Stomach (tissue), 9 donors: ENCODE data around the gene TAOK1. TPM values are rescaled to one million over a fixed set of nuclear protein-coding genes. Genes with fewer than 3 reads are reported as not detected.

Source experiments
- DNase-seq, 2 donors: peaks; one replicate each; pipeline versions ENCODE4 v3.0.0 to v3.0.0-alpha.2; 2013 to 2019
- H3K27ac ChIP-seq, 5 donors: fragments of 200-600 bp in 4 of 5; sonication (generic) in 4 of 5; one replicate each; pipeline ENCODE4 v1.5.1; 2013 to 2019; ENCODE audit warnings: mild to moderate bottlenecking in 1 of 5, moderate library complexity in 1 of 5
- H3K27me3 ChIP-seq, 3 donors: fragments of 200-600 bp; sonication (generic); one replicate each; pipeline ENCODE4 v1.5.1; 2017 to 2019; ENCODE audit warnings: mixed run types in 1 of 3
- H3K36me3 ChIP-seq, 4 donors: fragments of 200-600 bp; sonication (generic); 1 replicate in 3 of 4; 2 replicates in 1 of 4; pipeline ENCODE4 v1.5.1; 2016 to 2019
- H3K4me1 ChIP-seq, 4 donors: fragments of 200-600 bp; sonication (generic); one replicate each; pipeline ENCODE4 v1.5.1; 2016 to 2019
- H3K4me3 ChIP-seq, 4 donors: fragments of 200-600 bp; sonication (generic) in 3 of 4; one replicate each; pipeline ENCODE4 v1.5.1; 2016 to 2019; ENCODE audit warnings: mild to moderate bottlenecking in 1 of 4
- H3K9me3 ChIP-seq, 4 donors: fragments of 200-600 bp; sonication (generic); one replicate each; pipeline ENCODE4 v1.5.1; 2016 to 2019
- CTCF ChIP-seq, 7 experiments: fragments of 450-650 bp in 4 of 7; fragments of 200-600 bp in 3 of 7; sonication (generic) in 3 of 7; IDR thresholded peaks; one replicate each; pipeline ENCODE4 v1.5.1; 2016 to 2019; ENCODE audit warnings: antibody characterized with exemption in 7 of 7, control low read depth in 2 of 7, mild to moderate bottlenecking in 1 of 7
- EP300 ChIP-seq: sonication (generic); formaldehyde crosslinking; IDR thresholded peaks from one replicate; pipeline ENCODE4 v1.6.1; 2017; ENCODE audit warnings: antibody characterized with exemption
- POLR2A ChIP-seq, 4 donors: fragments of 450-650 bp; IDR thresholded peaks; one replicate each; pipeline ENCODE4 v1.6.1; 2016; ENCODE audit warnings: antibody characterized with exemption in 4 of 4, control low read depth in 2 of 4, mild to moderate bottlenecking in 1 of 4, moderate library complexity in 1 of 4
- POLR2AphosphoS5 ChIP-seq, 3 donors: sonication (generic); formaldehyde crosslinking; IDR thresholded peaks; one replicate each; pipeline ENCODE4 v1.6.1; 2016; ENCODE audit warnings: antibody characterized with exemption in 3 of 3
- WGBS, 5 donors: extraction: QIAGEN DNeasy Blood & Tissue Kit in 3 of 5; methylation state at CpG; one replicate each; pipeline versions ENCODE4 v1.1.5 to v1.1.7; 2013 to 2018; 5-methylcytosine and 5-hydroxymethylcytosine counted together
- intact Hi-C: fragments of 100-400 bp; cut with DNase I; formaldehyde crosslinking; loops from one replicate; pipeline ENCODE4 v1.15.1; 2023; ENCODE audit warnings: low total_unique reads
- polyA plus RNA-seq, 3 donors: library from polyadenylated mRNA; stranded (reverse); fragments of 200-250 nt; gene quantifications; one replicate each; pipeline ENCODE4 v1.2.3, GENCODE V29; 2013
- total RNA-seq, 5 donors: library from RNA; depleted of rRNA; stranded (reverse); fragments of >200 nt; gene quantifications; one replicate each; pipeline versions ENCODE4 v1.1.0 to v1.2.3, GENCODE V29; 2014 to 2016
- donor health status: healthy with polysubstance abuse.
- donor health status: Bipolar disorder and iron deficiency.
- donor health status: healthy.

The TAOK1 gene
- total and polyA plus RNA-seq, 8 donors, result 4.4 to 230 (median 44.7) TPM

DNA sequence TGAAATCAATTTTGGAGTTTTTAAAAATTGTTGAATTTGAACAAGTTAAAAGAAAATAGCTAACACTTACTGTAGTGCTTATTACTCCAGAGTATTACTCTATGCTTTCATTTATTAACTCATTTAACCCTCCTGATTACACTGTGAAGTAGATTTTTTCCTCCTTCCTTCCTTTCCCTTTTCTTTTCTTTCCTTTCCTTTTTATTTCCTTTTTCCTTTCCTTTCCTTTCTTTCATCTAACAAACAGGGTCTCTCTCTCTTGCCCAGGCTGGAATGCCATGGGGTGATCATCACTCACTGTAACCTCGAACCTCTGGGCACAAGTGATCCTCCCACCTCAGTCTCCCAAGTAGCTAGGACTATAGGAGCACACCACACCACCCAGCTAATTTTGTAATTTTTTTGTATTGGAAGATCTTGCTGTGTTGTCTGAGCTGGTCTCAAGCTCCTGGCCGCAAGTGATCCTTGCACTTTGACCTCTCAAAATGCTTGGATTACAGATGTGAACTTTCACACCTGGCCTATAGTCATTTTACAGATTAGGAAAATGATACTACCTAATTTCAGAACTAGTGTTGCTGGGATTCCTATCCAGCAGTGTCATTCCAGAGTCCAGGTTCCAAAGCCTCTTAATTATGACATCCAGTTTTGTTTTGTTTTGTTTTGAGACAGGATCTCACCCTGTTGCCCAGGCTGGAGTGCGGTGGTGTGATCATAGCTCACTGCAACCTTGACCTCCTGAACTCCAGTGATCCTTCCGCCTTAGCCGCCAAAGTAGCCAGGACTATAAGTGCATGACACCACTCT lies 59.9 kb downstream of the TAOK1 start:
- H3K36me3 ChIP-seq, result peaks cover 8 to 39% (median 38%) of the 10 kb centered on the region in 4 donors
- intact Hi-C loops, result loop anchor here (10.0 kb wide), 1 partner anchor 75 kb away; no protein-coding TSS in a partner anchor
- H3K4me3 ChIP-seq, result no peak overlapping the region
- DNase-seq, result no peak
- no peak for TF ChIP-seq POLR2A (IDR thresholded peaks at IDR 0.05)
- TF ChIP-seq POLR2AphosphoS5 (IDR thresholded peaks at IDR 0.05), result no peak
- TF ChIP-seq CTCF (IDR thresholded peaks at IDR 0.05), result no peak
- TF ChIP-seq EP300, result no peak
- H3K9me3 ChIP-seq, result no peaks in the 10 kb centered on the region
- no peak overlapping the region for H3K27ac ChIP-seq
- 84 to 94% (median 93%) methylated on average over 5 of the region's 5 CpGs for WGBS, 5 donors
- H3K27me3 ChIP-seq, result no peaks in the 10 kb centered on the region
- H3K4me1 ChIP-seq, result peaks cover 0 to 48% (median 26%) of the 10 kb centered on the region in 4 donors

DNA sequence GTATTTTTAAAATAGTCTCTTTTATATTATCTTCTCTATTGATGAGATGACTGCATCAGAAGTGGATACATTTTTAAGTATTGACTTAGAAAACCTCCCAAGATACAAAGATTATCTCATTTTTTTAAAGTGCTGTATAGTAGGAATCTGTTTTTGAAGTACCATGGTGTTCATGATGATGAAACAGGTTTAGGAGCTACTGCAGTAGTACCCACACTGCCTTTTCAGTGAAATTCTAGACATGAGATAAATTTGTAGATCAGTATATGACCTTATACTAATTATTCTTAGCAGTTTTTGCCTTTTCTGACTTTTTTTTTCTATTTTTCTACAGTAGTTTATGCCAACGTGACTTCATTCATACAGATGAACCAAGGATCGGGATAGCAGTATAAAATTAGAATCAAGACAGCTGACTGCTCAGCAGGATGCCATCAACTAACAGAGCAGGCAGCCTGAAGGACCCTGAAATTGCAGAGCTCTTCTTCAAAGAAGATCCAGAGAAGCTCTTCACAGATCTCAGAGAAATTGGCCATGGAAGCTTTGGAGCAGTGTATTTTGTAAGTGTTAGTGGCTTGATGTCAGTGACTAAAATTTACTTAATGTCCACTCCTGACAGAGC lies 61.1 kb downstream of the TAOK1 start:
- Histone ChIP-seq H3K4me3 (no peak overlapping the region), H3K9me3 (no peaks in the 10 kb centered on the region), H3K27ac (no peak overlapping the region), H3K4me1 (peaks cover 0 to 36% (median 20%) of the 10 kb centered on the region in 4 donors), H3K36me3 (peaks cover 8 to 40% (median 39%) of the 10 kb centered on the region in 4 donors), H3K27me3 (no peaks in the 10 kb centered on the region)
- intact Hi-C loops, result loop anchor here (10.0 kb wide), 1 partner anchor 76 kb away; no protein-coding TSS in a partner anchor
- no peak for DNase-seq
- TF ChIP-seq POLR2AphosphoS5 (IDR thresholded peaks at IDR 0.05), result no peak
- no peak for TF ChIP-seq POLR2A (IDR thresholded peaks at IDR 0.05)
- TF ChIP-seq EP300, result no peak
- TF ChIP-seq CTCF (IDR thresholded peaks at IDR 0.05), result no peak
- WGBS, 5 donors, result 85 to 90% (median 89%) methylated on average over 2 of the region's 2 CpGs

DNA sequence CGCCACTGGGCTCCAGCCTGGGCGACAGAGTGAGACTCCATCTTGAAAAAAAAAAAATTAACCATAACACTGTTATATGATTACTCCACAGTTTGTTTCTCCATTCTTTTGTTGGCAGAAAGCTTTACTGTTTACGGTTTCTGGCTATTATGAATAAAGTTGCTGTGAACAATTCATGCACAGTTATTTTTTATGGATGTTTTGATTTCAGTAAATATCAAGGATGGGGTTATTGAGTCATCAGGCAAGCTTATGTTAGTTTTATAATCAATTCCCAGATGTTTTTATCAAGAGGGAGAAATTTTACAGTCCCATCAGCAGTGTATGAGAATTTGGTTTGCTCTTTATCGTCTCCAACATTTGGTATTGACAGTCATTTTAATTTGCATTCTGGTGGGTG lies 67.9 kb downstream of the TAOK1 start:
- H3K4me3 ChIP-seq, result no peak overlapping the region
- peaks cover 0 to 29% (median 22%) of the 10 kb centered on the region in 4 donors for H3K36me3 ChIP-seq
- H3K27ac ChIP-seq, result no peak overlapping the region
- intact Hi-C loops, result loop anchor here (10.0 kb wide), 1 partner anchor 83 kb away; no protein-coding TSS in a partner anchor
- H3K27me3 ChIP-seq, result no peaks in the 10 kb centered on the region
- H3K4me1 ChIP-seq, result peaks cover 4 to 45% (median 27%) of the 10 kb centered on the region in 4 donors
- WGBS, 5 donors, result 92 to 98% (median 97%) methylated on average over 4 of the region's 4 CpGs
- DNase-seq, result no peak
- no peaks in the 10 kb centered on the region for H3K9me3 ChIP-seq
- TF ChIP-seq POLR2AphosphoS5 (IDR thresholded peaks at IDR 0.05) (no peak), CTCF (IDR thresholded peaks at IDR 0.05) (no peak), POLR2A (IDR thresholded peaks at IDR 0.05) (no peak), EP300 (no peak)

- H3K36me3 ChIP-seq, result peaks cover 0 to 28% (median 15%) of the 10 kb centered on the region in 4 donors
- no peak for DNase-seq
- intact Hi-C loops, result no loop called here
- no peak overlapping the region for H3K27ac ChIP-seq
- H3K4me1 ChIP-seq, result peaks cover 4 to 46% (median 27%) of the 10 kb centered on the region in 4 donors
- 77 to 81% (median 79%) methylated on average over 2 of the region's 2 CpGs for WGBS, 5 donors
- H3K4me3 ChIP-seq, result no peak overlapping the region
- H3K9me3 ChIP-seq, result no peaks in the 10 kb centered on the region
- no peaks in the 10 kb centered on the region for H3K27me3 ChIP-seq
- TF ChIP-seq POLR2AphosphoS5 (IDR thresholded peaks at IDR 0.05) (no peak), CTCF (IDR thresholded peaks at IDR 0.05) (no peak), EP300 (no peak), POLR2A (IDR thresholded peaks at IDR 0.05) (no peak)
These were observed 71.5 kb downstream of the TAOK1 start for GRCh38 chr17:29461483-29462206.
